Measurements from ENCODE around the gene DENND4A.
"Not testable (repeated sequence)": the region's sequence is repeated elsewhere in the genome, so short reads cannot be mapped to it uniquely, and the experiment has no call there.

Gene DENND4A

DNA sequence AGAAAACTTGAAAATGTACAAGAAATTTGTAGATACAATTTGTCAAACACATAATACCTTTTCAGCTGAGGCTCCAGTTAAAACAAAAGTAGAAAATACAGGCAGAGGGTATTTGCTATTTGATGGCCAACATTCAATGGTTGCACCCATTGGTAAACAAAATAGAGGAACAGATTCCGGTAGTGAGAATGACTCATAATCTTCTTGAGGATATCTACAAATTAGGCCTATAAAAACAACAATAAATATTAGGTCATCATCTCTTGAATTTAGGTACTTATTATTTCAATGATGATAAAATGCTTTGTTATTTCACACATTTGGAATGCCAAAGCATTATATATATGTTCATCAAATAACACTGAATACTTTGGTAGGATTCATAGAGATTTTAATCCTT lies 53.4 kb downstream of the DENND4A start:
- no peak overlapping the region for H3K4me3 ChIP-seq (replicated peaks; ENCODE audit: low read depth, low read length)
- DNase-seq (ENCODE audit: extremely low read depth, low read depth), result no peak
- TF ChIP-seq, protein P1, sequence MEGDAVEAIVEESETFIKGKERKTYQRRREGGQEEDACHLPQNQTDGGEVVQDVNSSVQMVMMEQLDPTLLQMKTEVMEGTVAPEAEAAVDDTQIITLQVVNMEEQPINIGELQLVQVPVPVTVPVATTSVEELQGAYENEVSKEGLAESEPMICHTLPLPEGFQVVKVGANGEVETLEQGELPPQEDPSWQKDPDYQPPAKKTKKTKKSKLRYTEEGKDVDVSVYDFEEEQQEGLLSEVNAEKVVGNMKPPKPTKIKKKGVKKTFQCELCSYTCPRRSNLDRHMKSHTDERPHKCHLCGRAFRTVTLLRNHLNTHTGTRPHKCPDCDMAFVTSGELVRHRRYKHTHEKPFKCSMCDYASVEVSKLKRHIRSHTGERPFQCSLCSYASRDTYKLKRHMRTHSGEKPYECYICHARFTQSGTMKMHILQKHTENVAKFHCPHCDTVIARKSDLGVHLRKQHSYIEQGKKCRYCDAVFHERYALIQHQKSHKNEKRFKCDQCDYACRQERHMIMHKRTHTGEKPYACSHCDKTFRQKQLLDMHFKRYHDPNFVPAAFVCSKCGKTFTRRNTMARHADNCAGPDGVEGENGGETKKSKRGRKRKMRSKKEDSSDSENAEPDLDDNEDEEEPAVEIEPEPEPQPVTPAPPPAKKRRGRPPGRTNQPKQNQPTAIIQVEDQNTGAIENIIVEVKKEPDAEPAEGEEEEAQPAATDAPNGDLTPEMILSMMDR (IDR thresholded peaks at IDR 0.05; ENCODE audit: low read depth, low read length, missing control alignments), result no peak

DNA sequence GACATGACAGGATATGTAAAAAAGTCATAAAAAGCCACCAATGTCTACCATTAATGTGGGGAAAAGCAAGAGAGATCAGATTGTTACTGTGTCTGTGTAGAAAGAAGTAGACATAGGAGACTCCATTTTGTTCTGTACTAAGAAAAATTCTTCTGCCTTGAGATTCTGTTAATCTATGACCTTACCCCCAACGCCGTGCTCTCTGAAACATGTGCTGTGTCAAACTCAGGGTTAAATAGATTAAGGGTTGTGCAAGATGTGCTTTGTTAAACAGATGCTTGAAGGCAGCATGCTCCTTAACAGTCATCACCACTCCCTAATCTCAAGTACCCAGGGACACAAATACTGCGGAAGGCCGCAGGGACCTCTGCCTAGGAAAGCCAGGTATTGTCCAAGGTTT lies 58.5 kb downstream of the DENND4A start:
- H3K4me3 ChIP-seq (replicated peaks; ENCODE audit: low read depth, low read length); DNase-seq (ENCODE audit: extremely low read depth, low read depth): not testable (repeated sequence)

DNA sequence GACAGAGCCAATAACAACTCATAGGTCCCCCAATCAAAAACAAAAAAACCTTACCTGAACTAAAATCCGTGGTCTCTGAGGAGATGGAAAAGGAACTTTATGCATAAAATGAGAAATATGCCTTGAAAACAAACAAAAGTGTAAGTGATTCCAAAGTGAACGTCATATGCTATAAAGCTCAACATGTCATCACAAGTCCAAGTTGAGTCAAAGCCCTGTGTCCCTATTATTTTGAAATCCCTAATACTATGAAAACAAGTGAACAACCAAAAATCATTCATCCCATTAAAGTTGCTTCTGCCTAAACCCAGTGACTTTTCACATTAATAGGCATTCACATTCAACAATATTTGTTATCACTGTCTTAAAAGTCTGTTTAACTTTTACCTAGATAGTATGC lies 59.4 kb downstream of the DENND4A start:
- TF ChIP-seq, protein P1 (IDR thresholded peaks at IDR 0.05; ENCODE audit: low read depth, low read length, missing control alignments), result no peak
- DNase-seq (ENCODE audit: extremely low read depth, low read depth), result no peak
- no peak overlapping the region for H3K4me3 ChIP-seq (replicated peaks; ENCODE audit: low read depth, low read length)

DNA sequence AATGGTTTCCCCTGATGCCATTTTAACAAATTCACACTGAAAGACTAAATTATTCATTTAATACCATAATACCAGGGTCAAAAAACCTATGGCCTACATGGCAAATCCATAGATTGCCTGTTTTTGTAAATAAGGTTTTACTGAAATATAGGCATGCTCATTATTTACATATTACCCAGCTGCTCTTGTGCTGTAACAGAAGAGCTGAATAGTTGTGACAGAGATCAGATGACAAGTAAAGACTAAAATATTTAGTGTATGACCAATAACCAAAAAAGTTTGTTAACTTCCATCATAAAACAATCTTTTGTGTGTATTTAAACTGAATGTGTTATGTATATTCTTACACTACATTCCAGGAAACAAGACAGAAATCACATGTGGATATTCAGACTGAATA lies 60.2 kb downstream of the DENND4A start:
- H3K4me3 ChIP-seq (replicated peaks; ENCODE audit: low read depth, low read length), result no peak overlapping the region
- DNase-seq (ENCODE audit: extremely low read depth, low read depth), result no peak
- TF ChIP-seq, protein P1 (IDR thresholded peaks at IDR 0.05; ENCODE audit: low read depth, low read length, missing control alignments), result no peak

DNA sequence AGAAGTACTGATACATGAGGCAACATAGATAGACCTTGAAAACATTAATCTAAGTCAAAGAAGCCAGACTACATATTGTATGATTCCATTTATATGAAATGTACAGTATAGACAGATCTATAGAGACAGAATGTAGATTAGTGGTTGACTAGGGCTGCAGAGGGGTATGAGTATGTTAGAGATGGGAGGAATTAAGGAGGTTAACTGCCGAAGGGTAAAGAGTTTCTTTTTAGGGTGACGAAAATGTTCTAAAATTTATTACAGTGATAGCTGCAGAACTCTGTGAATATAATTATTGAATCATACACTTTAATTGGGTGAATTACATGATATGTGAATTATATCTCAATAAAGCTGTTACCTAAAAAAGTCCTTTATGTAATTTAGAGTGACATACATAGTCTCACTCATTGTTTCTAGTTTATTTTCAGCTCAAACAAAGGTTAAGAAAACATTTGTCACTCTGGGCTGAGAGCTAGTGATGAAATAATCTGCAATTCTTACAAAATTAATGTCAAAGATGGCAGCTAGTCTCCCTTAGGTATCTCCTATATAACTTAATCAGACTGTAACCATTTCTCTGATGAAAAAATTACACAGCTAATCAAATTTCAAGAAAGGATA lies 61.4 kb downstream of the DENND4A start:
- no peak overlapping the region for H3K4me3 ChIP-seq (replicated peaks; ENCODE audit: low read depth, low read length)
- TF ChIP-seq, protein P1 (IDR thresholded peaks at IDR 0.05; ENCODE audit: low read depth, low read length, missing control alignments), result no peak
- DNase-seq (ENCODE audit: extremely low read depth, low read depth), result no peak

DNA sequence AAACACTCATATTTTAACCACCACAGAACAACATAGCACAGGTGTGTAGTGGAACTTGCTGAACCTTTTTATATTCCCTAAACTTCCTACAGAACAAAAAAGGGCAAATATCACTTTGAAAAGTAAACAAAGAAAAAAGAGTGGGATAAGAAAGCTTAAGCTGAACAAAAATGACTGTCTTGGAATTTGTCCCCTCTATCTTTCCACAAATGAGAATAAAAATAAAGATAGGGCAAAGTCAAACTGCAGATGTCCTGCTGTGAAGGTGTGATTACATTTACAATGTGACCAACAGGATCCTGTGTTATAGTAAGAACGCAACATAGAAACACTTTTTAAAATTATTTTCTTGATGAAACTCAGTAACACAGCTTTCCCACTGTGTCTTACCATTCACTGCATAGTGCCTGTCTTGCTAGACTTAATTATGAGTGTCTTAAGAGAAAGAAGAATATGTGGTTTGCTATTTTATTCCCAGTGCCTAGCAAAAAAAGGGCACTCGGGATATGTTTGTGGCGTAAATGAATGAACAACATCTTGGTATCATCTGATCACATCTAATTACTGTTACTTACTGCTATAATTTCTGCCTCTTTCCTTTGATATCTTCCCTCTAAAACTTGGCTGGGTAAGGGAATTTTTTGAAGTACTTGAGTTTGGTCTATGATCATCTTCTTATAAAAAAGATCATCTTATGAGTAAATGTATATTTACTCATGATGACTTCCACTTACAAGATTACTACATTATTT lies 67.5 kb downstream of the DENND4A start:
- TF ChIP-seq, protein P1 (IDR thresholded peaks at IDR 0.05; ENCODE audit: low read depth, low read length, missing control alignments), result no peak
- no peak for DNase-seq (ENCODE audit: extremely low read depth, low read depth)
- no peak overlapping the region for H3K4me3 ChIP-seq (replicated peaks; ENCODE audit: low read depth, low read length)

DNA sequence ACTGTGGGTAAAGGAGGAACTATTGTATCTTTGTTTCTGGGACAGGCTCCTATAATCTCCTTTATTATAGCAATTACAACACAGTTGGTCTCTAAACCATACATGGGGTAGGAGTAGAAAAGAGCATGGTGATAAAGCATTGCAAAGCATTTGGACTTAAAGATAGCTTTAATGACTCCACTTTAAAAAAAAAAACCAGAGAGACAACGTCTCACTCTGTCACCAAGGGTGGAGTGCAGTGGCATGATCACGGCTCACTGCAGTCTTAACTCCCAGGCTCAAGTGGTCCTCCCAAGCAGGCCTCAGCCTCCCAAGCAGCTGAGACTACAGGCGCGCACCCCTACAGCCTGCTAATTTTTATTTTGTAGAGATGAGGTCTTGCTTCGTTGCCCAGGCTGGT lies 68.2 kb downstream of the DENND4A start:
- no peak overlapping the region for H3K4me3 ChIP-seq (replicated peaks; ENCODE audit: low read depth, low read length)
- no peak for DNase-seq (ENCODE audit: extremely low read depth, low read depth)
- TF ChIP-seq, protein P1 (IDR thresholded peaks at IDR 0.05; ENCODE audit: low read depth, low read length, missing control alignments), result no peak

All from HFF-Myc (cell line).